Right ventricle myocardium inferior (tissue), 1 donor: ENCODE measurements around the gene UACA. TPM values are rescaled to one million over a fixed set of nuclear protein-coding genes. Genes with fewer than 3 reads are reported as not detected.
"Not testable (repeated sequence)": the region's sequence is repeated elsewhere in the genome, so short reads cannot be mapped to it uniquely, and the experiment has no call there.

Experiments
- ATAC-seq: fragments of 200-7000 bp; cut with Tn5 transposase; one replicate; pipeline ENCODE4 v1.9.1; 2020; ENCODE audit warnings: mild to moderate bottlenecking, moderate library complexity
- DNase-seq: peaks from one replicate; pipeline ENCODE4 v3.0.0; 2021; ENCODE audit errors: missing footprints
- intact Hi-C: fragments of 100-400 bp; cut with DNase I; formaldehyde crosslinking; loops from one replicate; pipeline ENCODE4 v1.11.0; 2022
- total RNA-seq: library from RNA; stranded (reverse); fragmentation: NEBNext Ultra II Directional; extraction: Animal tissue kit (Norgen Biotek cat#: 25700); gene quantifications from one replicate; pipeline ENCODE4 v1.2.1, GENCODE V29; 2021
- donor health status: DM: no; HTN: yes; CAD: no; lungs with severe emphysema.

The UACA gene
- total RNA-seq, 1 donor from 2014 or later = 25.8 TPM

GRCh38 chr15:70762469-70763119 is 764 bp downstream of the UACA start:
- ATAC-seq (peak; percentile 22), DNase-seq (peak; percentile 72)
- intact Hi-C loops = loop anchor here (2.0 to 5.0 kb wide), 2 partner anchors 50 to 80 kb away; no protein-coding TSS in a partner anchor

- no peak for ATAC-seq
- intact Hi-C loops = loop anchor here (2.0 to 5.0 kb wide), 2 partner anchors 51 to 80 kb away; no protein-coding TSS in a partner anchor
Observed at GRCh38 chr15:70761931-70762468, 1.4 kb downstream of the UACA start.

GRCh38 chr15:70761046-70761445 is 2.3 kb downstream of the UACA start:
- intact Hi-C loops = loop anchor here (5.0 kb wide), 1 partner anchor 79 kb away; no protein-coding TSS in a partner anchor
- DNase-seq = no peak
- no peak for ATAC-seq

More at GRCh38 chr15:70761931-70762468, 1.4 kb downstream of the UACA start:
- DNase-seq = no peak

GRCh38 chr15:70758790-70759462 is 4.4 kb downstream of the UACA start:
- intact Hi-C loops = no loop called here
- ATAC-seq = no peak
- DNase-seq = no peak

GRCh38 chr15:70757627-70758026 is 5.7 kb downstream of the UACA start:
- no peak for ATAC-seq
- intact Hi-C loops = no loop called here
- no peak for DNase-seq

- intact Hi-C loops = no loop called here
- ATAC-seq (no peak), DNase-seq (no peak)
Observed at GRCh38 chr15:70754862-70755261, 8.5 kb downstream of the UACA start.

GRCh38 chr15:70753101-70753829 is 10.1 kb downstream of the UACA start:
- DNase-seq = no peak
- intact Hi-C loops = no loop called here
- ATAC-seq = no peak

- intact Hi-C loops = no loop called here
- ATAC-seq (peak; percentile 88), DNase-seq (peak; percentile 71)
Observed at GRCh38 chr15:70752193-70752635, 11.1 kb downstream of the UACA start.

- intact Hi-C loops = no loop called here
- DNase-seq = no peak
- no peak for ATAC-seq
Observed at GRCh38 chr15:70750203-70750869, 13.0 kb downstream of the UACA start.

GRCh38 chr15:70748281-70748747 is 15.0 kb downstream of the UACA start:
- intact Hi-C loops = no loop called here
- peak; percentile 75 for DNase-seq
- peak; percentile 87 for ATAC-seq

GRCh38 chr15:70746598-70746997 is 16.8 kb downstream of the UACA start:
- DNase-seq, intact Hi-C loops, ATAC-seq: not testable (repeated sequence)

- intact Hi-C loops = no loop called here
- ATAC-seq (no peak), DNase-seq (no peak)
Observed at GRCh38 chr15:70742928-70743327, 20.4 kb downstream of the UACA start.

GRCh38 chr15:70741677-70742293 is 21.6 kb downstream of the UACA start:
- DNase-seq = no peak
- intact Hi-C loops = no loop called here
- no peak for ATAC-seq

GRCh38 chr15:70741107-70741531 is 22.2 kb downstream of the UACA start:
- intact Hi-C loops = no loop called here
- DNase-seq = peak; percentile 62
- peak; percentile 93 for ATAC-seq

GRCh38 chr15:70735040-70735439 is 28.3 kb downstream of the UACA start:
- ATAC-seq, intact Hi-C loops, DNase-seq: not testable (repeated sequence)

GRCh38 chr15:70729164-70729563 is 34.2 kb downstream of the UACA start:
- DNase-seq (no peak), ATAC-seq (no peak)
- intact Hi-C loops = loop anchor here (10.0 kb wide), 1 partner anchor 54 kb away; no protein-coding TSS in a partner anchor

GRCh38 chr15:70726753-70727152 is 36.6 kb downstream of the UACA start:
- no peak for DNase-seq
- no peak for ATAC-seq
- intact Hi-C loops = loop anchor here (10.0 kb wide), 1 partner anchor 52 kb away; no protein-coding TSS in a partner anchor

- DNase-seq (no peak), ATAC-seq (no peak)
- intact Hi-C loops = loop anchor here (10.0 kb wide), 1 partner anchor 49 kb away; no protein-coding TSS in a partner anchor
Observed at GRCh38 chr15:70723927-70724326, 39.4 kb downstream of the UACA start.
